ENCODE data around the gene ARID3A.

Gene ARID3A

GRCh38 chr19:900302-901111 is 25.3 kb upstream of the ARID3A start:
- Histone ChIP-seq H3K4me1 (ENCODE audit: insufficient read depth, insufficient read length) (peaks cover 14% of the 10 kb centered on the region), H3K27me3 (ENCODE audit: insufficient read depth, insufficient read length) (no peaks in the 10 kb centered on the region), H3K9ac (ENCODE audit: insufficient read length, low read depth) (no peak overlapping the region), H3K36me3 (ENCODE audit: insufficient read depth, insufficient read length, low read length) (peaks cover 56% of the 10 kb centered on the region), H3K9me3 (ENCODE audit: insufficient read depth, low read length) (no peaks in the 10 kb centered on the region), H3K4me3 (ENCODE audit: insufficient read length, low read depth) (no peak overlapping the region)
- TF ChIP-seq ZNF274 (IDR thresholded peaks at IDR 0.05; ENCODE audit: low read depth, low read length), result no peak
- TF ChIP-seq YY1 (IDR thresholded peaks at IDR 0.05; ENCODE audit: insufficient read depth, insufficient read length), result no peak
- TF ChIP-seq SUZ12 (IDR thresholded peaks at IDR 0.05; ENCODE audit: extremely low read depth, insufficient read depth, insufficient read length), result no peak
- DNase-seq (ENCODE audit: low read depth, low spot score), result no peak

GRCh38 chr19:901216-902092 is 24.4 kb upstream of the ARID3A start:
- Histone ChIP-seq H3K9ac (ENCODE audit: insufficient read length, low read depth) (no peak overlapping the region), H3K27me3 (ENCODE audit: insufficient read depth, insufficient read length) (no peaks in the 10 kb centered on the region), H3K36me3 (ENCODE audit: insufficient read depth, insufficient read length, low read length) (peaks cover 52% of the 10 kb centered on the region), H3K4me1 (ENCODE audit: insufficient read depth, insufficient read length) (peaks cover 11% of the 10 kb centered on the region), H3K9me3 (ENCODE audit: insufficient read depth, low read length) (no peaks in the 10 kb centered on the region), H3K4me3 (ENCODE audit: insufficient read length, low read depth) (no peak overlapping the region)
- no peak for DNase-seq (ENCODE audit: low read depth, low spot score)
- no peak for TF ChIP-seq YY1 (IDR thresholded peaks at IDR 0.05; ENCODE audit: insufficient read depth, insufficient read length)
- TF ChIP-seq ZNF274 (IDR thresholded peaks at IDR 0.05; ENCODE audit: low read depth, low read length), result no peak
- TF ChIP-seq SUZ12 (IDR thresholded peaks at IDR 0.05; ENCODE audit: extremely low read depth, insufficient read depth, insufficient read length), result no peak

- no peaks in the 10 kb centered on the region for H3K9me3 ChIP-seq (ENCODE audit: insufficient read depth, low read length)
- H3K4me1 ChIP-seq (ENCODE audit: insufficient read depth, insufficient read length), result peaks cover 11% of the 10 kb centered on the region
- no peak overlapping the region for H3K9ac ChIP-seq (ENCODE audit: insufficient read length, low read depth)
- DNase-seq (ENCODE audit: low read depth, low spot score), result no peak
- no peaks in the 10 kb centered on the region for H3K27me3 ChIP-seq (ENCODE audit: insufficient read depth, insufficient read length)
- no peak overlapping the region for H3K4me3 ChIP-seq (ENCODE audit: insufficient read length, low read depth)
- peaks cover 46% of the 10 kb centered on the region for H3K36me3 ChIP-seq (ENCODE audit: insufficient read depth, insufficient read length, low read length)
- TF ChIP-seq YY1 (IDR thresholded peaks at IDR 0.05; ENCODE audit: insufficient read depth, insufficient read length) (no peak), ZNF274 (IDR thresholded peaks at IDR 0.05; ENCODE audit: low read depth, low read length) (no peak)
Observed at GRCh38 chr19:902093-902370, 23.8 kb upstream of the ARID3A start.

GRCh38 chr19:902446-903226 is 23.2 kb upstream of the ARID3A start:
- Histone ChIP-seq H3K9ac (ENCODE audit: insufficient read length, low read depth) (no peak overlapping the region), H3K4me3 (ENCODE audit: insufficient read length, low read depth) (no peak overlapping the region), H3K27me3 (ENCODE audit: insufficient read depth, insufficient read length) (no peaks in the 10 kb centered on the region), H3K9me3 (ENCODE audit: insufficient read depth, low read length) (no peaks in the 10 kb centered on the region), H3K4me1 (ENCODE audit: insufficient read depth, insufficient read length) (peaks cover 13% of the 10 kb centered on the region), H3K36me3 (ENCODE audit: insufficient read depth, insufficient read length, low read length) (peaks cover 40% of the 10 kb centered on the region)
- TF ChIP-seq ZNF274 (IDR thresholded peaks at IDR 0.05; ENCODE audit: low read depth, low read length) (no peak), YY1 (IDR thresholded peaks at IDR 0.05; ENCODE audit: insufficient read depth, insufficient read length) (no peak), SUZ12 (IDR thresholded peaks at IDR 0.05; ENCODE audit: extremely low read depth, insufficient read depth, insufficient read length) (no peak)
- no peak for DNase-seq (ENCODE audit: low read depth, low spot score)

- no peak for DNase-seq (ENCODE audit: low read depth, low spot score)
- Histone ChIP-seq H3K9me3 (ENCODE audit: insufficient read depth, low read length) (no peaks in the 10 kb centered on the region), H3K9ac (ENCODE audit: insufficient read length, low read depth) (no peak overlapping the region), H3K27me3 (ENCODE audit: insufficient read depth, insufficient read length) (no peaks in the 10 kb centered on the region), H3K36me3 (ENCODE audit: insufficient read depth, insufficient read length, low read length) (peaks cover 38% of the 10 kb centered on the region), H3K4me1 (ENCODE audit: insufficient read depth, insufficient read length) (peaks cover 13% of the 10 kb centered on the region), H3K4me3 (ENCODE audit: insufficient read length, low read depth) (no peak overlapping the region)
- TF ChIP-seq ZNF274 (IDR thresholded peaks at IDR 0.05; ENCODE audit: low read depth, low read length) (no peak), YY1 (IDR thresholded peaks at IDR 0.05; ENCODE audit: insufficient read depth, insufficient read length) (no peak), SUZ12 (IDR thresholded peaks at IDR 0.05; ENCODE audit: extremely low read depth, insufficient read depth, insufficient read length) (no peak)
Observed at GRCh38 chr19:903266-903797, 22.5 kb upstream of the ARID3A start.

- Histone ChIP-seq H3K4me1 (ENCODE audit: insufficient read depth, insufficient read length) (peaks cover 15% of the 10 kb centered on the region), H3K9me3 (ENCODE audit: insufficient read depth, low read length) (no peaks in the 10 kb centered on the region), H3K9ac (ENCODE audit: insufficient read length, low read depth) (no peak overlapping the region), H3K27me3 (ENCODE audit: insufficient read depth, insufficient read length) (no peaks in the 10 kb centered on the region), H3K4me3 (ENCODE audit: insufficient read length, low read depth) (no peak overlapping the region), H3K36me3 (ENCODE audit: insufficient read depth, insufficient read length, low read length) (peaks cover 28% of the 10 kb centered on the region)
- no peak for TF ChIP-seq SUZ12 (IDR thresholded peaks at IDR 0.05; ENCODE audit: extremely low read depth, insufficient read depth, insufficient read length)
- TF ChIP-seq YY1 (IDR thresholded peaks at IDR 0.05; ENCODE audit: insufficient read depth, insufficient read length), result no peak
- TF ChIP-seq ZNF274 (IDR thresholded peaks at IDR 0.05; ENCODE audit: low read depth, low read length), result no peak
- no peak for DNase-seq (ENCODE audit: low read depth, low spot score)
Observed at GRCh38 chr19:904545-904944, 21.3 kb upstream of the ARID3A start.
